GM21717 (cell line): ENCODE data around the gene VPS13D.
"Not testable (repeated sequence)": the region's sequence is repeated elsewhere in the genome, so short reads cannot be mapped to it uniquely, and the experiment has no call there.

ENCODE experiments used
- ATAC-seq: cut with Tn5 transposase; IDR thresholded peaks from one replicate; pipeline ENCODE4 v1.9.1; 2021; ENCODE audit warnings: mild to moderate bottlenecking, moderate library complexity; ENCODE audit not compliant: unreplicated experiment

VPS13D gene

GRCh38 chr1:12359359-12360133 lies 129.7 kb downstream of the VPS13D start:
- no peak for ATAC-seq

- ATAC-seq = no peak
These were observed 138.8 kb downstream of the VPS13D start for GRCh38 chr1:12368646-12369045.

- no peak for ATAC-seq
These were observed 139.4 kb downstream of the VPS13D start for GRCh38 chr1:12369258-12369657.

- no peak for ATAC-seq
These were observed 140.6 kb downstream of the VPS13D start for GRCh38 chr1:12370333-12370975.

GRCh38 chr1:12371053-12371452 lies 141.2 kb downstream of the VPS13D start:
- ATAC-seq = no peak

- no peak for ATAC-seq
These were observed 142.3 kb downstream of the VPS13D start for GRCh38 chr1:12372180-12372579.

- no peak for ATAC-seq
These were observed 142.9 kb downstream of the VPS13D start for GRCh38 chr1:12372761-12373160.

- ATAC-seq = no peak
These were observed 145.5 kb downstream of the VPS13D start for GRCh38 chr1:12375133-12375829.

GRCh38 chr1:12376236-12377045 lies 146.6 kb downstream of the VPS13D start:
- no peak for ATAC-seq

GRCh38 chr1:12380326-12381249 lies 150.8 kb downstream of the VPS13D start:
- no peak for ATAC-seq

GRCh38 chr1:12383001-12383400 lies 153.2 kb downstream of the VPS13D start:
- ATAC-seq = no peak

- no peak for ATAC-seq
These were observed 154.0 kb downstream of the VPS13D start for GRCh38 chr1:12383786-12384185.

GRCh38 chr1:12384836-12385456 lies 155.1 kb downstream of the VPS13D start:
- ATAC-seq = no peak

- ATAC-seq = no peak
These were observed 156.3 kb downstream of the VPS13D start for GRCh38 chr1:12386130-12386529.

- no peak for ATAC-seq
These were observed 157.8 kb downstream of the VPS13D start for GRCh38 chr1:12387641-12388040.

GRCh38 chr1:12390296-12390695 lies 160.5 kb downstream of the VPS13D start:
- not testable (repeated sequence) for ATAC-seq

GRCh38 chr1:12397462-12398450 lies 167.9 kb downstream of the VPS13D start:
- ATAC-seq = no peak

GRCh38 chr1:12398479-12398878 lies 168.6 kb downstream of the VPS13D start:
- ATAC-seq = no peak
